Body of pancreas (tissue), 4 donors: Measurements from ENCODE around the gene SLAIN2.

Experiments used
- POLR2A ChIP-seq, 3 donors: fragments of 450-650 bp; IDR thresholded peaks; one replicate each; pipeline ENCODE4 v1.6.1; 2016; ENCODE audit warnings: antibody characterized with exemption in 3 of 3, mild to moderate bottlenecking in 2 of 3
- TF ChIP-seq, protein P1 (sequence below), 7 experiments: fragments of 450-650 bp in 4 of 7; fragments of 200-600 bp in 3 of 7; sonication (generic) in 3 of 7; IDR thresholded peaks; one replicate each; pipeline ENCODE4 v1.5.1; 2016 to 2019; ENCODE audit warnings: antibody characterized with exemption in 7 of 7

DNA sequence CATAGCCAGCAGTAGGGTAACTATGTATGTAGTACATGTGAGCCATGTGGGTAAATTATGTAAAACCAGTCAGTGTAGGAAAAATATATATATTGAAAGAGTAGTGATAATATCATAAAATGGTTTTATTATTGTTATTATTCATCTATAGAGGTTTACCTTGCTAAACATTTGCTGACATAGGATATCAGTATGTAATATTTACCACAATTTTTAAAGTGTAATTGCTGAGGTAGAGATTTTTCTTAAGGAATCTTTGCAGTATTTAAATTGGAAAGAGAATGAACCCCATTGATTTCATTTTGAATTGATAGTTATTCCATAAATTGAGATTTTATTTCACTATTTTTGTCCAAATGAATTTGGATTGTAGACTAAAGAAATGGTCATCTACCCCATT lies 27.1 kb downstream of the SLAIN2 start:
- TF ChIP-seq, protein P1, sequence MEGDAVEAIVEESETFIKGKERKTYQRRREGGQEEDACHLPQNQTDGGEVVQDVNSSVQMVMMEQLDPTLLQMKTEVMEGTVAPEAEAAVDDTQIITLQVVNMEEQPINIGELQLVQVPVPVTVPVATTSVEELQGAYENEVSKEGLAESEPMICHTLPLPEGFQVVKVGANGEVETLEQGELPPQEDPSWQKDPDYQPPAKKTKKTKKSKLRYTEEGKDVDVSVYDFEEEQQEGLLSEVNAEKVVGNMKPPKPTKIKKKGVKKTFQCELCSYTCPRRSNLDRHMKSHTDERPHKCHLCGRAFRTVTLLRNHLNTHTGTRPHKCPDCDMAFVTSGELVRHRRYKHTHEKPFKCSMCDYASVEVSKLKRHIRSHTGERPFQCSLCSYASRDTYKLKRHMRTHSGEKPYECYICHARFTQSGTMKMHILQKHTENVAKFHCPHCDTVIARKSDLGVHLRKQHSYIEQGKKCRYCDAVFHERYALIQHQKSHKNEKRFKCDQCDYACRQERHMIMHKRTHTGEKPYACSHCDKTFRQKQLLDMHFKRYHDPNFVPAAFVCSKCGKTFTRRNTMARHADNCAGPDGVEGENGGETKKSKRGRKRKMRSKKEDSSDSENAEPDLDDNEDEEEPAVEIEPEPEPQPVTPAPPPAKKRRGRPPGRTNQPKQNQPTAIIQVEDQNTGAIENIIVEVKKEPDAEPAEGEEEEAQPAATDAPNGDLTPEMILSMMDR (IDR thresholded peaks at IDR 0.05), result no peak
- TF ChIP-seq POLR2A (IDR thresholded peaks at IDR 0.05), result no peak
